ENCODE data around the gene P3H3.
"Not testable (repeated sequence)": the region's sequence is repeated elsewhere in the genome, so short reads cannot be mapped to it uniquely, and the experiment has no call there.

P3H3 gene

DNA sequence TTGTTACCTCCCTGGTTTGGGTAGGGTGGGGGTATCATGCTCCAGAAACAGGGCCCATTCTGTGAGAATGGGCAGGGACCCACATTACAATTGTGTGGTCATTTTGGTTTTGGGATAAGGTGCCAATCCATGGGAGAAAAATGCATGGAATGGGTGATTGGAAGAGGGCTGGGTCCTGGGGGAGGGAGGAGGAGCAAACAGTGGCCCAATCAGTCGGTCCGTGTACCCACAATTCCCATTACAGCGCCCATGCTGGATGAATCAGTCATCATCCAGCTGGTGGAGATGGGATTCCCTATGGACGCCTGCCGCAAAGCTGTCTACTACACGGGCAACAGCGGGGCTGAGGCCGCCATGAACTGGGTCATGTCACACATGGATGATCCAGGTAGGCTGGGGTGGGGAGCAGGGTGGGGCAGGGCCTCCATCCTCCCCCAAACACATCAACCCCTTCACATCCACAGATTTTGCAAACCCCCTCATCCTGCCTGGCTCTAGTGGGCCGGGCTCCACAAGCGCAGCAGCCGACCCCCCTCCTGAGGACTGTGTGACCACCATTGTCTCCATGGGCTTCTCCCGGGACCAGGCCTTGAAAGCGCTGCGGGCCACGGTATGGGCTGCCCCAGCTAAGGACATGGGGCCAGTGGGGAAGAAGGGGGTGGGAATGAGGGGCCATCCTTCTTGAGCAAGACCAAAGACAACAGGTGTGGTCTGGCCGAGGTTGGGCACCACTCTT is 35.5 kb downstream of the P3H3 start:
- in situ Hi-C loops (cut with MboI; ENCODE audit: low pct_unique_long_range_greater_than_20kb, low sequenced_read_pairs, unreplicated experiment): no loop called here
- DNase-seq (ENCODE audit: low spot score): no peak
- TF ChIP-seq, protein P1, sequence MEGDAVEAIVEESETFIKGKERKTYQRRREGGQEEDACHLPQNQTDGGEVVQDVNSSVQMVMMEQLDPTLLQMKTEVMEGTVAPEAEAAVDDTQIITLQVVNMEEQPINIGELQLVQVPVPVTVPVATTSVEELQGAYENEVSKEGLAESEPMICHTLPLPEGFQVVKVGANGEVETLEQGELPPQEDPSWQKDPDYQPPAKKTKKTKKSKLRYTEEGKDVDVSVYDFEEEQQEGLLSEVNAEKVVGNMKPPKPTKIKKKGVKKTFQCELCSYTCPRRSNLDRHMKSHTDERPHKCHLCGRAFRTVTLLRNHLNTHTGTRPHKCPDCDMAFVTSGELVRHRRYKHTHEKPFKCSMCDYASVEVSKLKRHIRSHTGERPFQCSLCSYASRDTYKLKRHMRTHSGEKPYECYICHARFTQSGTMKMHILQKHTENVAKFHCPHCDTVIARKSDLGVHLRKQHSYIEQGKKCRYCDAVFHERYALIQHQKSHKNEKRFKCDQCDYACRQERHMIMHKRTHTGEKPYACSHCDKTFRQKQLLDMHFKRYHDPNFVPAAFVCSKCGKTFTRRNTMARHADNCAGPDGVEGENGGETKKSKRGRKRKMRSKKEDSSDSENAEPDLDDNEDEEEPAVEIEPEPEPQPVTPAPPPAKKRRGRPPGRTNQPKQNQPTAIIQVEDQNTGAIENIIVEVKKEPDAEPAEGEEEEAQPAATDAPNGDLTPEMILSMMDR (IDR thresholded peaks at IDR 0.05; ENCODE audit: extremely low read depth, insufficient read depth, missing control alignments): no peak

DNA sequence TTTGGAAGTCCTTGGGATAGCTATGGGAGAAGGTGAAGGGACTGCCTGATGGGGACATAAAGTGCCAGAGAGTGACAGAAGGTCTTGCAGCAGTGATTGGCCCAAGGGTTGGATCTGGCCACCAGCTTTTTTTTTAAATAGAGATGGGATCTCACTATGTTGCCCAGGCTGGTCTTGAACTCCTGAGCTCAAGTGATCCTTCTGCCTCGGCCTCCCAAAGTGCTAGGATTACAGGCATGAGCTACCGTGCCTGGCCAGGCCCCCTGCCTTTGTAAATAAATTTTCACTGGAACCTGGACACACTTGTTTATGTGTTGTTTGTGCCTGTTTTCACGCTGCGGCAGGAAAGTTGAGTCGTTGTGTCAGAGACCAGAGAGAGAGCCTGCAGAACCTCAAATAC is 37.1 kb downstream of the P3H3 start:
- in situ Hi-C loops (cut with MboI; ENCODE audit: low pct_unique_long_range_greater_than_20kb, low sequenced_read_pairs, unreplicated experiment); DNase-seq (ENCODE audit: low spot score): not testable (repeated sequence)

DNA sequence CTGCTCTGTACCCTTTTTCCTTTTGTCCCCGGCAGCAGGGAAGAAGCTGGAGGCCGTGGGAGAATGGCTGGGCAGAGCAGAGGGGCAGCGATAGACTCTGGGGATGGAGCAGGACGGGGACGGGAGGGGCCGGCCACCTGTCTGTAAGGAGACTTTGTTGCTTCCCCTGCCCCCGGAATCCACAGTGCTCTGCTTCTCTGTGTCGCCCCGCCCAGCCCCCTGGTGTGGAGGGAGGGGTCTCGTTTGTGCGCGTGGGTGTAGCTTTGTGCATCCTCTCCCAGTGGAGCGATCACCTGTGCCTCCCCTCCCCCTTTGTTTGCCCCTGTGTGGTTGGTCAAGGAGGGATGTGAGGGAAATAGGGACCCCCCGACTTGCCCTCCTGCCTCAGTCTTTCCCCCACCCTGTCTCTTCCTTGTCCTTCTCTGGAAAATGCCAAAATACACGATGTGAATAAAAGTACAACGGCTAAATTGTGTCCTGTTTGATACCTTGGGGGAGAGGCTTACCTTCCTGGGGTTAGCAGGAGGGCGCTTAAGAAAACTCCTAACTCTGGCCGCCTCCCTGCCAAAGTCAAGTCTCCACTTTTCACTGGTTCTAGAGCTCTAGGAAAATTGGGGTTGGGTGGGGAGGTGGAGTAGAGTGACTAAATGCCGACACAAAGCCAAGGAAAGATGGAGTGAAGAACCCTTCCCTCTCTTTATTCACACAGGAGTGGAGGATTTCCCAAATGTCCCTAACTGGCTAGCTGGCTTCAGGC is 38.1 kb downstream of the P3H3 start:
- in situ Hi-C loops (cut with MboI; ENCODE audit: low pct_unique_long_range_greater_than_20kb, low sequenced_read_pairs, unreplicated experiment): no loop called here
- no peak for DNase-seq (ENCODE audit: low spot score)
- TF ChIP-seq, protein P1 (IDR thresholded peaks at IDR 0.05; ENCODE audit: extremely low read depth, insufficient read depth, missing control alignments): no peak

DNA sequence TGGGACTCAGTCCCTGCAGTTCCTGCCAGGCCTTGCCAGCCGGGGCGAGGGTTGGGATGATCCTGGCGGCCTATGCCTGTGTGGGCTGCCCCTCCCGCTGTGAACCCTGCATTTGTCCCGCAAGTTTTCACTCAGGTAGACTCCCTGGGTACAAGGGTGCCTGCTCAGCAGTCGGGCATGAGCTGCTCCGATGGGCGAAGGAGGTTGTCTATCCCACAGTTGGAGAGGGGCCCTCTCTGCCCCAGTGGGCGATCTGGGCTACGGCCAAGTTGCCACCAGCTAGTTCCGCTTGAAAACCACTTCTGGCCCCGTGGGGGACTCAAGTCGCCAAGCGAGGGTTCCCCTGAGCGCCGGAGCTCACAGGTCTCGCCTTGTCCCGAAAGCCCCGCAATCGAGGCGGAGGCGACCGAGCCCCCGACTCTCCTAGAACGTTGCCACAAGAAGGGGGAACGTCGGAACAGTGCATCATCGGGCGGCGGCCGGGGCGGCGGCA is 38.8 kb downstream of the P3H3 start:
- TF ChIP-seq, protein P1 (IDR thresholded peaks at IDR 0.05; ENCODE audit: extremely low read depth, insufficient read depth, missing control alignments): no peak
- peak; percentile 26 for DNase-seq (ENCODE audit: low spot score)

DNA sequence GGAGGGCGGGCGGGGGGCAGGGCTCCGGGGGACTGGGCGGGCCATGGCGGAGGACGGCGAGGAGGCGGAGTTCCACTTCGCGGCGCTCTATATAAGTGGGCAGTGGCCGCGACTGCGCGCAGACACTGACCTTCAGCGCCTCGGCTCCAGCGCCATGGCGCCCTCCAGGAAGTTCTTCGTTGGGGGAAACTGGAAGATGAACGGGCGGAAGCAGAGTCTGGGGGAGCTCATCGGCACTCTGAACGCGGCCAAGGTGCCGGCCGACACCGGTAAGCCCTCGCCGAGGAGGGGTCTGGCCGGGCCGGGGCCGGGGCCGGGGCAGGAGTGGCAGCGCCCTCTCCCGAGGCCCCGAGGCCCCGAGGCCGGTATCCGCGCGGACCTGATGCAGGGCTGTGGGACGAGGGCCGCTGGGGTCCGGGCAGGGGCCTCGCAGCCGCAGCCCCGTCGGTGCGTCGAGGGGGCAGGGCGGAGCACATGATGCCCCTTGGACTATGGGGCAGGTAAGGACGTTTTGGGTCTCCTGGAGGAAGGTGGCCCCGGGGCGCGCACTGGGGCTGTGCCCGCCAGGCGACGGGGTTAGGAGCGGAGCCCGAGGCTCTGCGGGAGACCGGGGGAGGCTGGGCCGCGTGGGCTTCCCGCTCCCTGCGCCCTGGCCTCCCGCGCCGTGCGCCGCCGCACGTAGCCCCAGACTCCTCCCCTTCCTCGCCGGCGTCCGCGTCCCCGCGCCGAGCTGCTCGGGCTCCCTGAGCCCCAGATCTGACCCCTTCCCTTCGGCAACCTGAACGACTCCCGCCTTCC is 39.4 kb downstream of the P3H3 start, which contains the start of gene TPI1:
Gene TPI1 (plus strand): TSS at position 119 of the 798 bp plus-strand sequence. CDS start 36 bp downstream, at position 155.
- TF ChIP-seq, protein P1 (IDR thresholded peaks at IDR 0.05; ENCODE audit: extremely low read depth, insufficient read depth, missing control alignments): no peak
- in situ Hi-C loops (cut with MboI; ENCODE audit: low pct_unique_long_range_greater_than_20kb, low sequenced_read_pairs, unreplicated experiment): no loop called here
- peak; percentile 95 for DNase-seq (ENCODE audit: low spot score)

More for the DNA sequence above, 38.8 kb downstream of the P3H3 start:
- in situ Hi-C loops (cut with MboI; ENCODE audit: low pct_unique_long_range_greater_than_20kb, low sequenced_read_pairs, unreplicated experiment): no loop called here

DNA sequence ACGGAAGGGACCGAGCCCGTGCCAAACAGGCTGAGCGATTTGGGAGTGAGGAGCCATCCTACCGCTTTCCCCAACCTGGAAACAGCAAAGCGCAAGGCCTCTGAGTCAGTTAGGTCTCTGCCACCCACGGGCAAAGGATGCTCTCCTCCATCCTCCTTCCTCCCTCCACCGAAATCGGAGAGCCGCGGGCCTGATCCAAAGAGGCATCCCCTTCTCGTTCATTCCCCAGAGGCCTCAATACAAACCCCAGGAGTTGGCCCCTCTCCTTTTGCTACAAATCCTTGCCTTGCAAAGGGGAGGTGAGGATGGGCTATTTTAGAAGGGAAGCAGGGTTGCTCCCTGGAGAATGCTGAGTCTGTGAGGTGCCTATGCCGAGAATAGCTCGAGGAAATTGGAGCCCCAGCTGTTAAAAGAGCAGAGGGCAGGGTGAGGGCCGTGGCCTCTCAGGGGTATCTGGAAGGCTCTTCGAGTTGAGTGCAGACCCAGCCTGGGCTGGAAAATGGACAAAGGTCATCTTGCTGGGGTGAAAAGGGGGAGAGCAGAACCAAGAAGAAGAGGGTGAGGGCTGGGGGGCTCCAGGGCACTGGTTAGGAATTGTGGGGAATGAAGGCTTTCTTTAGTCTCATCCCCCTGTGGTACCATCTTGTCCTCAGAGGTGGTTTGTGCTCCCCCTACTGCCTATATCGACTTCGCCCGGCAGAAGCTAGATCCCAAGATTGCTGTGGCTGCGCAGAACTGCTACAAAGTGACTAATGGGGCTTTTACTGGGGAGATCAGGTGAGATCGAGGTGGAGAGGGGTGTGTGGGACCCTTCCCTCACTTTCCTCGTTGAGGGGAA is 40.2 kb downstream of the P3H3 start:
- in situ Hi-C loops (cut with MboI; ENCODE audit: low pct_unique_long_range_greater_than_20kb, low sequenced_read_pairs, unreplicated experiment): no loop called here
- no peak for DNase-seq (ENCODE audit: low spot score)
- TF ChIP-seq, protein P1 (IDR thresholded peaks at IDR 0.05; ENCODE audit: extremely low read depth, insufficient read depth, missing control alignments): no peak

All from GM13977 (cell line).